Aorta (tissue), 5 donors: ENCODE measurements around the gene CYP4A11. TPM values are rescaled to one million over a fixed set of nuclear protein-coding genes. Genes with fewer than 3 reads are reported as not detected.
"Not testable (repeated sequence)": the region's sequence is repeated elsewhere in the genome, so short reads cannot be mapped to it uniquely, and the experiment has no call there.

Experiments
- ATAC-seq: fragments of 200-7000 bp; cut with Tn5 transposase; one replicate; pipeline ENCODE4 v1.9.1; 2022; ENCODE audit warnings: moderate library complexity; ENCODE audit not compliant: low FRiP score
- DNase-seq, 2 donors: peaks; one replicate each; pipeline ENCODE4 v3.0.0-alpha.2; 2020
- H3K27ac ChIP-seq, 2 donors: one replicate each; pipeline ENCODE4 v1.5.1; 2013; ENCODE audit warnings: low read length in 2 of 2, mild to moderate bottlenecking in 2 of 2, moderate library complexity in 2 of 2, control low read depth in 1 of 2, inconsistent platforms in 1 of 2, low read depth in 1 of 2
- H3K27me3 ChIP-seq, 2 donors: one replicate each; pipeline ENCODE4 v1.6.1; 2013; ENCODE audit warnings: control low read depth in 1 of 2, low read length in 1 of 2, mild to moderate bottlenecking in 1 of 2, moderate library complexity in 1 of 2; ENCODE audit not compliant: insufficient read depth in 2 of 2, control insufficient read depth in 1 of 2
- H3K36me3 ChIP-seq, 2 donors: one replicate each; pipeline ENCODE4 v1.6.1; 2013; ENCODE audit warnings: control low read depth in 1 of 2, low read length in 1 of 2, mild to moderate bottlenecking in 1 of 2; ENCODE audit not compliant: insufficient read depth in 2 of 2, control insufficient read depth in 1 of 2
- H3K4me1 ChIP-seq, 2 donors: one replicate each; pipeline ENCODE4 v1.6.1; 2013; ENCODE audit warnings: low read length in 2 of 2, control low read depth in 1 of 2, mild to moderate bottlenecking in 1 of 2, moderate library complexity in 1 of 2; ENCODE audit not compliant: insufficient read depth in 2 of 2, control insufficient read depth in 1 of 2
- H3K4me3 ChIP-seq, 2 donors: one replicate each; pipeline ENCODE4 v1.5.1; 2013; ENCODE audit warnings: low read length in 2 of 2, control low read depth in 1 of 2, mild to moderate bottlenecking in 1 of 2
- H3K9me3 ChIP-seq: one replicate; pipeline ENCODE4 v1.6.1; 2013; ENCODE audit warnings: mild to moderate bottlenecking, low read length; ENCODE audit not compliant: control insufficient read depth
- WGBS, 2 donors: extraction: QIAGEN DNeasy Blood & Tissue Kit; methylation state at CpG; one replicate each; pipeline ENCODE4 v1.1.7; 2013; 5-methylcytosine and 5-hydroxymethylcytosine counted together
- intact Hi-C, 2 donors: fragments of 100-400 bp; cut with DNase I; formaldehyde crosslinking; loops; one replicate each; pipeline versions ENCODE4 v1.14.2 to v1.15.0; 2022
- polyA plus RNA-seq, 2 donors: library from polyadenylated mRNA; stranded (reverse); fragments of 200-250 nt; gene quantifications; one replicate each; pipeline ENCODE4 v1.2.3, GENCODE V29; 2013
- total RNA-seq, 2 donors: library from RNA; stranded (reverse); fragmentation: NEBNext Ultra II Directional; extraction: Animal tissue kit (Norgen Biotek cat#: 25700); gene quantifications; one replicate each; pipeline ENCODE4 v1.2.1, GENCODE V29; 2021
- donor health status: healthy with polysubstance abuse.
- donor health status: Bipolar disorder and iron deficiency.
- donor health status: DM: no; HTN: no; CAD: no.
- donor health status: DM: no; HTN: no; CAD: no.
- donor health status: DM: yes; HTN: yes; CAD: no.

The CYP4A11 gene
- total and polyA plus RNA-seq, 4 donors = 0.10 to 0.16 (median 0.15) TPM; not detected in 1

GRCh38 chr1:46936788-46937187 lies 4.5 kb downstream of the CYP4A11 start:
- no peak for DNase-seq
- ATAC-seq = no peak

GRCh38 chr1:46934852-46935251 lies 6.4 kb downstream of the CYP4A11 start:
- H3K4me1 ChIP-seq, H3K9me3 ChIP-seq, intact Hi-C loops, H3K36me3 ChIP-seq, H3K27me3 ChIP-seq, H3K4me3 ChIP-seq, H3K27ac ChIP-seq: not testable (repeated sequence)
- peak in 1 of 2 donors; percentile 50 for DNase-seq
- peak; percentile 50 for ATAC-seq
- WGBS, 2 donors = 28 to 32% methylated on average over 8 of the region's 8 CpGs

More at GRCh38 chr1:46936788-46937187, 4.5 kb downstream of the CYP4A11 start:
- no peaks in the 10 kb centered on the region for H3K27me3 ChIP-seq
- no peaks in the 10 kb centered on the region for H3K4me1 ChIP-seq
- no peak overlapping the region for H3K27ac ChIP-seq
- H3K36me3 ChIP-seq = no peaks in the 10 kb centered on the region
- intact Hi-C loops = no loop called here
- WGBS, 2 donors = 79 to 90% methylated on average over 1 of the region's 1 CpG
- no peak overlapping the region for H3K4me3 ChIP-seq
- no peaks in the 10 kb centered on the region for H3K9me3 ChIP-seq

- ATAC-seq, H3K27me3 ChIP-seq, intact Hi-C loops, H3K36me3 ChIP-seq, H3K9me3 ChIP-seq, H3K4me1 ChIP-seq, DNase-seq, H3K27ac ChIP-seq, H3K4me3 ChIP-seq: not testable (repeated sequence)
- WGBS, 2 donors = 63 to 67% methylated on average over 2 of the region's 2 CpGs
These were observed 9.3 kb downstream of the CYP4A11 start for GRCh38 chr1:46932020-46932419.

GRCh38 chr1:46931151-46931550 lies 10.1 kb downstream of the CYP4A11 start:
- Histone ChIP-seq H3K27me3 (peaks cover 0 to 2% of the 10 kb centered on the region in 2 donors), H3K9me3 (no peaks in the 10 kb centered on the region), H3K4me1 (no peaks in the 10 kb centered on the region), H3K27ac (no peak overlapping the region), H3K4me3 (no peak overlapping the region), H3K36me3 (no peaks in the 10 kb centered on the region)
- 47 to 53% methylated on average over 3 of the region's 3 CpGs for WGBS, 2 donors
- intact Hi-C loops = no loop called here
- ATAC-seq (no peak), DNase-seq (no peak)

GRCh38 chr1:46927249-46927835 lies 13.9 kb downstream of the CYP4A11 start:
- WGBS, 2 donors = 81 to 83% methylated on average over 3 of the region's 3 CpGs
- intact Hi-C loops = no loop called here

GRCh38 chr1:46910790-46911189 lies 30.5 kb downstream of the CYP4A11 start:
- no peaks in the 10 kb centered on the region for H3K36me3 ChIP-seq
- ATAC-seq = no peak
- no peaks in the 10 kb centered on the region for H3K4me1 ChIP-seq
- intact Hi-C loops = no loop called here
- no peak for DNase-seq
- H3K9me3 ChIP-seq = no peaks in the 10 kb centered on the region
- H3K27ac ChIP-seq = no peak overlapping the region
- H3K27me3 ChIP-seq = no peaks in the 10 kb centered on the region
- no peak overlapping the region for H3K4me3 ChIP-seq
- 54 to 55% methylated on average over 2 of the region's 2 CpGs for WGBS, 2 donors

More at GRCh38 chr1:46927249-46927835, 13.9 kb downstream of the CYP4A11 start:
- Histone ChIP-seq H3K27me3 (peaks cover 0 to 2% of the 10 kb centered on the region in 2 donors), H3K9me3 (no peaks in the 10 kb centered on the region), H3K36me3 (no peaks in the 10 kb centered on the region), H3K27ac (no peak overlapping the region), H3K4me3 (no peak overlapping the region), H3K4me1 (no peaks in the 10 kb centered on the region)
- DNase-seq = no peak
- ATAC-seq = no peak

GRCh38 chr1:46903481-46903880 lies 37.8 kb downstream of the CYP4A11 start:
- 65 to 70% methylated on average over 4 of the region's 4 CpGs for WGBS, 2 donors
- DNase-seq = no peak
- intact Hi-C loops = no loop called here
- ATAC-seq = no peak
- H3K9me3 ChIP-seq = peaks cover 5% of the 10 kb centered on the region
- H3K27ac ChIP-seq = no peak overlapping the region
- H3K27me3 ChIP-seq = peaks cover 0 to 2% of the 10 kb centered on the region in 2 donors
- no peaks in the 10 kb centered on the region for H3K36me3 ChIP-seq
- H3K4me1 ChIP-seq = no peaks in the 10 kb centered on the region
- H3K4me3 ChIP-seq = no peak overlapping the region

GRCh38 chr1:46900401-46900800 lies 40.9 kb downstream of the CYP4A11 start:
- H3K27ac ChIP-seq = no peak overlapping the region
- no peaks in the 10 kb centered on the region for H3K36me3 ChIP-seq
- intact Hi-C loops = no loop called here
- peaks cover 0 to 2% of the 10 kb centered on the region in 2 donors for H3K27me3 ChIP-seq
- no peak overlapping the region for H3K4me3 ChIP-seq
- 96 to 100% methylated on average over 1 of the region's 1 CpG for WGBS, 2 donors
- no peaks in the 10 kb centered on the region for H3K4me1 ChIP-seq
- no peak for DNase-seq
- no peak for ATAC-seq
- peaks cover 5% of the 10 kb centered on the region for H3K9me3 ChIP-seq

GRCh38 chr1:46881656-46882055 lies 59.6 kb downstream of the CYP4A11 start:
- H3K4me3 ChIP-seq, ATAC-seq, H3K27ac ChIP-seq, H3K4me1 ChIP-seq, intact Hi-C loops, H3K36me3 ChIP-seq, H3K27me3 ChIP-seq, DNase-seq, H3K9me3 ChIP-seq: not testable (repeated sequence)
- 85 to 87% methylated on average over 3 of the region's 3 CpGs for WGBS, 2 donors
